Measurements from ENCODE around the gene OR13A1.
"Not testable (repeated sequence)": the region's sequence is repeated elsewhere in the genome, so short reads cannot be mapped to it uniquely, and the experiment has no call there.

The OR13A1 gene

GRCh38 chr10:45280113-45280760 lies 35.2 kb downstream of the OR13A1 start:
- DNase-seq = no peak

GRCh38 chr10:45279682-45280081 lies 35.7 kb downstream of the OR13A1 start:
- DNase-seq = no peak

GRCh38 chr10:45278860-45279498 lies 36.4 kb downstream of the OR13A1 start:
- DNase-seq = no peak

- DNase-seq = not testable (repeated sequence)
These were observed 39.3 kb downstream of the OR13A1 start for GRCh38 chr10:45276146-45276545.

GRCh38 chr10:45274364-45274763 lies 41.0 kb downstream of the OR13A1 start:
- DNase-seq = no peak

- DNase-seq = not testable (repeated sequence)
These were observed 47.6 kb downstream of the OR13A1 start for GRCh38 chr10:45267777-45268176.

GRCh38 chr10:45265996-45266395 lies 49.4 kb downstream of the OR13A1 start:
- DNase-seq = no peak

GRCh38 chr10:45261946-45262345 lies 53.5 kb downstream of the OR13A1 start:
- no peak for DNase-seq

GRCh38 chr10:45261243-45261775 lies 54.1 kb downstream of the OR13A1 start:
- no peak for DNase-seq

- DNase-seq = not testable (repeated sequence)
These were observed 54.8 kb downstream of the OR13A1 start for GRCh38 chr10:45260635-45261034.

- DNase-seq = not testable (repeated sequence)
These were observed 55.5 kb downstream of the OR13A1 start for GRCh38 chr10:45259786-45260495.

GRCh38 chr10:45257600-45257999 lies 57.8 kb downstream of the OR13A1 start:
- no peak for DNase-seq

GRCh38 chr10:45256246-45256645 lies 59.2 kb downstream of the OR13A1 start:
- DNase-seq = no peak

GRCh38 chr10:45255706-45256105 lies 59.7 kb downstream of the OR13A1 start:
- no peak for DNase-seq

GRCh38 chr10:45254892-45255291 lies 60.5 kb downstream of the OR13A1 start:
- no peak for DNase-seq

GRCh38 chr10:45253183-45253914 lies 62.1 kb downstream of the OR13A1 start:
- no peak for DNase-seq

All from fibroblast of skin of scalp (primary cell).